GM12878 (cell line): Measurements from ENCODE around the gene TMEM63C.

ENCODE experiments used
- CBX5 ChIP-seq: sonication (generic); IDR thresholded peaks from 2 replicates; pipeline ENCODE4 v1.6.1; 2016; ENCODE audit warnings: low read depth, moderate library complexity, mild to moderate bottlenecking, inconsistent platforms
- JUND ChIP-seq: IDR thresholded peaks from 2 replicates; pipeline ENCODE4 v1.6.1; 2012; ENCODE audit warnings: low read depth, mild to moderate bottlenecking, low read length, improper control_type of control experiment, moderate library complexity
- KAT2A ChIP-seq: conservative IDR thresholded peaks from 2 replicates; pipeline ENCODE4 v1.6.1; 2011; ENCODE audit warnings: low read depth, low read length; ENCODE audit not compliant: control insufficient read depth
- MTA2 ChIP-seq: fragments of 450-650 bp; IDR thresholded peaks from 2 replicates; pipeline ENCODE4 v1.6.1; 2016; ENCODE audit warnings: low read depth, mild to moderate bottlenecking, moderate library complexity
- POLR2A ChIP-seq: IDR thresholded peaks from 2 replicates; pipeline ENCODE4 v1.6.1; 2011; ENCODE audit warnings: low read depth, mild to moderate bottlenecking, low read length
- POLR2AphosphoS5 ChIP-seq: IDR thresholded peaks from 2 replicates; pipeline ENCODE4 v1.6.1; 2011; ENCODE audit warnings: mild to moderate bottlenecking, low read length, inconsistent platforms
- TAF1 ChIP-seq: IDR thresholded peaks from 2 replicates; pipeline ENCODE4 v1.6.1; 2011; ENCODE audit warnings: mild to moderate bottlenecking, low read depth, low read length, borderline replicate concordance
- ZNF24 ChIP-seq: fragments of 450-650 bp; IDR thresholded peaks from 2 replicates; pipeline ENCODE4 v1.6.1; 2017; ENCODE audit warnings: antibody characterized with exemption, mild to moderate bottlenecking
- TF ChIP-seq, protein P1 (sequence below), 3 experiments: IDR thresholded peaks in 2 of 3; conservative IDR thresholded peaks in 1 of 3; 2 replicates each; pipeline ENCODE4 v1.5.1; 2011; ENCODE audit warnings: low read depth in 3 of 3, low read length in 3 of 3, mild to moderate bottlenecking in 3 of 3, control low read depth in 2 of 3, moderate library complexity in 2 of 3, inconsistent platforms in 1 of 3, mixed read lengths in 1 of 3; ENCODE audit not compliant: control insufficient read depth in 2 of 3, insufficient read depth in 1 of 3; ENCODE audit errors: extremely low read depth in 1 of 3
- TF ChIP-seq, protein P2 (sequence below): IDR thresholded peaks from 2 replicates; pipeline ENCODE4 v1.6.1; 2012; ENCODE audit warnings: low read length, inconsistent platforms
- TF ChIP-seq, protein P3 (sequence below): IDR thresholded peaks from 2 replicates; pipeline ENCODE4 v1.6.1; 2012; ENCODE audit warnings: mild to moderate bottlenecking, low read depth, low read length
- TF ChIP-seq, protein P4 (sequence below): fragments of 450-650 bp; IDR thresholded peaks from 2 replicates; pipeline ENCODE4 v1.6.1; 2014; ENCODE audit warnings: mild to moderate bottlenecking
- TF ChIP-seq, protein P5 (sequence below): fragments of 450-650 bp; IDR thresholded peaks from 2 replicates; pipeline ENCODE4 v1.6.1; 2017; ENCODE audit warnings: low read depth, mild to moderate bottlenecking, moderate library complexity

DNA sequence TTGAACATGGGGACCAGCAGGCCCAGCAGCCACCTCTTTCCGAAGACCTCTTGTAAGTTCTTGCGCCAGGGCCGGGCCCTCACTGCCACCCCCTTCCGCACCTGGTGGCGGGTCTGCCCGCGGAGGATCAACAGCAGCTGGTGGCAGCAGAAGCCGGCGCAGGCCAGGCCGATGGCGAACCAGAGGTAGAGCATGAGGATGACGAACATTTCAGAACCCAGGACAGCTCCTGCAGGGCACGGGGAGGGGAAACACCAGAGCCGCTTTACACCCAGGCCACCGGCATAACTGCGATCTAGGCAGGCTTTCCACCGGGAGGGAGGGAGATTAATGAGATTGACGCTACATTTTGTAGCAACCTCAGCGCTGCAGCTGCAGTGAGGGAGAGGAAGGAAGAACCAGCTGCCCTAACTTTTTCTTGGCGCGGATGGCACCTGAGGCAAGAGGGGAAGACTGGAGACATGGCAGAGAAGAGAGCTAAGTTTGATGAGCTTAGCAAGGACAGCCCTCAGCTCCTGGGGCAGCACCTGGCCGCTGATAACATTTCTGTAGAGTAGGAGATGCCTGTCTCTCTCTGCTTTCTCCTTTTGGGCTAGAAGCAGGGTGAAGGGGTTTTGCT is 47.8 kb upstream of the TMEM63C start:
- TF ChIP-seq POLR2AphosphoS5 (no peak), POLR2A (no peak), ZNF24 (no peak), CBX5 (no peak), KAT2A (no peak), JUND (no peak), TAF1 (no peak), MTA2 (no peak)
- TF ChIP-seq, protein P1, sequence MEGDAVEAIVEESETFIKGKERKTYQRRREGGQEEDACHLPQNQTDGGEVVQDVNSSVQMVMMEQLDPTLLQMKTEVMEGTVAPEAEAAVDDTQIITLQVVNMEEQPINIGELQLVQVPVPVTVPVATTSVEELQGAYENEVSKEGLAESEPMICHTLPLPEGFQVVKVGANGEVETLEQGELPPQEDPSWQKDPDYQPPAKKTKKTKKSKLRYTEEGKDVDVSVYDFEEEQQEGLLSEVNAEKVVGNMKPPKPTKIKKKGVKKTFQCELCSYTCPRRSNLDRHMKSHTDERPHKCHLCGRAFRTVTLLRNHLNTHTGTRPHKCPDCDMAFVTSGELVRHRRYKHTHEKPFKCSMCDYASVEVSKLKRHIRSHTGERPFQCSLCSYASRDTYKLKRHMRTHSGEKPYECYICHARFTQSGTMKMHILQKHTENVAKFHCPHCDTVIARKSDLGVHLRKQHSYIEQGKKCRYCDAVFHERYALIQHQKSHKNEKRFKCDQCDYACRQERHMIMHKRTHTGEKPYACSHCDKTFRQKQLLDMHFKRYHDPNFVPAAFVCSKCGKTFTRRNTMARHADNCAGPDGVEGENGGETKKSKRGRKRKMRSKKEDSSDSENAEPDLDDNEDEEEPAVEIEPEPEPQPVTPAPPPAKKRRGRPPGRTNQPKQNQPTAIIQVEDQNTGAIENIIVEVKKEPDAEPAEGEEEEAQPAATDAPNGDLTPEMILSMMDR (IDR thresholded peaks at IDR 0.05 in 2 of 3, conservative IDR thresholded peaks at IDR 0.05 in 1 of 3; ENCODE audit: control insufficient read depth in 2 of 3, extremely low read depth in 1 of 3, insufficient read depth in 1 of 3, low read depth in 3 of 3, low read length in 3 of 3): no peak
- TF ChIP-seq, protein P2, sequence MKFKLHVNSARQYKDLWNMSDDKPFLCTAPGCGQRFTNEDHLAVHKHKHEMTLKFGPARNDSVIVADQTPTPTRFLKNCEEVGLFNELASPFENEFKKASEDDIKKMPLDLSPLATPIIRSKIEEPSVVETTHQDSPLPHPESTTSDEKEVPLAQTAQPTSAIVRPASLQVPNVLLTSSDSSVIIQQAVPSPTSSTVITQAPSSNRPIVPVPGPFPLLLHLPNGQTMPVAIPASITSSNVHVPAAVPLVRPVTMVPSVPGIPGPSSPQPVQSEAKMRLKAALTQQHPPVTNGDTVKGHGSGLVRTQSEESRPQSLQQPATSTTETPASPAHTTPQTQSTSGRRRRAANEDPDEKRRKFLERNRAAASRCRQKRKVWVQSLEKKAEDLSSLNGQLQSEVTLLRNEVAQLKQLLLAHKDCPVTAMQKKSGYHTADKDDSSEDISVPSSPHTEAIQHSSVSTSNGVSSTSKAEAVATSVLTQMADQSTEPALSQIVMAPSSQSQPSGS: no peak
- TF ChIP-seq, protein P3, sequence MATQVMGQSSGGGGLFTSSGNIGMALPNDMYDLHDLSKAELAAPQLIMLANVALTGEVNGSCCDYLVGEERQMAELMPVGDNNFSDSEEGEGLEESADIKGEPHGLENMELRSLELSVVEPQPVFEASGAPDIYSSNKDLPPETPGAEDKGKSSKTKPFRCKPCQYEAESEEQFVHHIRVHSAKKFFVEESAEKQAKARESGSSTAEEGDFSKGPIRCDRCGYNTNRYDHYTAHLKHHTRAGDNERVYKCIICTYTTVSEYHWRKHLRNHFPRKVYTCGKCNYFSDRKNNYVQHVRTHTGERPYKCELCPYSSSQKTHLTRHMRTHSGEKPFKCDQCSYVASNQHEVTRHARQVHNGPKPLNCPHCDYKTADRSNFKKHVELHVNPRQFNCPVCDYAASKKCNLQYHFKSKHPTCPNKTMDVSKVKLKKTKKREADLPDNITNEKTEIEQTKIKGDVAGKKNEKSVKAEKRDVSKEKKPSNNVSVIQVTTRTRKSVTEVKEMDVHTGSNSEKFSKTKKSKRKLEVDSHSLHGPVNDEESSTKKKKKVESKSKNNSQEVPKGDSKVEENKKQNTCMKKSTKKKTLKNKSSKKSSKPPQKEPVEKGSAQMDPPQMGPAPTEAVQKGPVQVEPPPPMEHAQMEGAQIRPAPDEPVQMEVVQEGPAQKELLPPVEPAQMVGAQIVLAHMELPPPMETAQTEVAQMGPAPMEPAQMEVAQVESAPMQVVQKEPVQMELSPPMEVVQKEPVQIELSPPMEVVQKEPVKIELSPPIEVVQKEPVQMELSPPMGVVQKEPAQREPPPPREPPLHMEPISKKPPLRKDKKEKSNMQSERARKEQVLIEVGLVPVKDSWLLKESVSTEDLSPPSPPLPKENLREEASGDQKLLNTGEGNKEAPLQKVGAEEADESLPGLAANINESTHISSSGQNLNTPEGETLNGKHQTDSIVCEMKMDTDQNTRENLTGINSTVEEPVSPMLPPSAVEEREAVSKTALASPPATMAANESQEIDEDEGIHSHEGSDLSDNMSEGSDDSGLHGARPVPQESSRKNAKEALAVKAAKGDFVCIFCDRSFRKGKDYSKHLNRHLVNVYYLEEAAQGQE: peak; percentile 98
- TF ChIP-seq, protein P4, sequence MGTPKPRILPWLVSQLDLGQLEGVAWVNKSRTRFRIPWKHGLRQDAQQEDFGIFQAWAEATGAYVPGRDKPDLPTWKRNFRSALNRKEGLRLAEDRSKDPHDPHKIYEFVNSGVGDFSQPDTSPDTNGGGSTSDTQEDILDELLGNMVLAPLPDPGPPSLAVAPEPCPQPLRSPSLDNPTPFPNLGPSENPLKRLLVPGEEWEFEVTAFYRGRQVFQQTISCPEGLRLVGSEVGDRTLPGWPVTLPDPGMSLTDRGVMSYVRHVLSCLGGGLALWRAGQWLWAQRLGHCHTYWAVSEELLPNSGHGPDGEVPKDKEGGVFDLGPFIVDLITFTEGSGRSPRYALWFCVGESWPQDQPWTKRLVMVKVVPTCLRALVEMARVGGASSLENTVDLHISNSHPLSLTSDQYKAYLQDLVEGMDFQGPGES: no peak
- TF ChIP-seq, protein P5, sequence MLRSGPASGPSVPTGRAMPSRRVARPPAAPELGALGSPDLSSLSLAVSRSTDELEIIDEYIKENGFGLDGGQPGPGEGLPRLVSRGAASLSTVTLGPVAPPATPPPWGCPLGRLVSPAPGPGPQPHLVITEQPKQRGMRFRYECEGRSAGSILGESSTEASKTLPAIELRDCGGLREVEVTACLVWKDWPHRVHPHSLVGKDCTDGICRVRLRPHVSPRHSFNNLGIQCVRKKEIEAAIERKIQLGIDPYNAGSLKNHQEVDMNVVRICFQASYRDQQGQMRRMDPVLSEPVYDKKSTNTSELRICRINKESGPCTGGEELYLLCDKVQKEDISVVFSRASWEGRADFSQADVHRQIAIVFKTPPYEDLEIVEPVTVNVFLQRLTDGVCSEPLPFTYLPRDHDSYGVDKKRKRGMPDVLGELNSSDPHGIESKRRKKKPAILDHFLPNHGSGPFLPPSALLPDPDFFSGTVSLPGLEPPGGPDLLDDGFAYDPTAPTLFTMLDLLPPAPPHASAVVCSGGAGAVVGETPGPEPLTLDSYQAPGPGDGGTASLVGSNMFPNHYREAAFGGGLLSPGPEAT: no peak
